H9 (cell line): ENCODE data around the gene RGS14. TPM values are rescaled to one million over a fixed set of nuclear protein-coding genes. Genes with fewer than 3 reads are reported as not detected.
"Not testable (repeated sequence)": the region's sequence is repeated elsewhere in the genome, so short reads cannot be mapped to it uniquely, and the experiment has no call there.

Experiments used
- DNase-seq: peaks from one replicate; pipeline ENCODE4 v3.0.0-alpha.2; 2017
- H2AFZ ChIP-seq: one replicate; pipeline ENCODE4 v1.6.1; 2013; ENCODE audit warnings: mild to moderate bottlenecking, low read length, control low read depth, moderate library complexity
- H2AK5ac ChIP-seq: 2 replicates; pipeline ENCODE4 v1.6.1; 2013; ENCODE audit warnings: low read length, control low read depth, mixed read lengths; ENCODE audit not compliant: insufficient read length
- H2BK120ac ChIP-seq: one replicate; pipeline ENCODE4 v1.6.1; 2013; ENCODE audit warnings: low read depth, mild to moderate bottlenecking, low read length, control low read depth, inconsistent platforms; ENCODE audit not compliant: poor library complexity, severe bottlenecking
- H2BK12ac ChIP-seq: 2 replicates; pipeline ENCODE4 v1.6.1; 2013; ENCODE audit warnings: low read length, control low read depth, mixed read lengths, low read depth; ENCODE audit not compliant: insufficient read length
- H2BK15ac ChIP-seq: 2 replicates; pipeline ENCODE4 v1.6.1; 2013; ENCODE audit warnings: low read depth, low read length, control low read depth
- H2BK20ac ChIP-seq: one replicate; pipeline ENCODE4 v1.6.1; 2013; ENCODE audit warnings: low read depth, mild to moderate bottlenecking, low read length, control low read depth, inconsistent platforms; ENCODE audit not compliant: poor library complexity, severe bottlenecking
- H2BK5ac ChIP-seq: 2 replicates; pipeline ENCODE4 v1.6.1; 2013; ENCODE audit warnings: low read length, control low read depth, mixed read lengths; ENCODE audit not compliant: insufficient read length
- H3K14ac ChIP-seq: 2 replicates; pipeline ENCODE4 v1.6.1; 2013; ENCODE audit warnings: low read length, control low read depth; ENCODE audit not compliant: insufficient read depth
- H3K18ac ChIP-seq: 2 replicates; pipeline ENCODE4 v1.6.1; 2013; ENCODE audit warnings: low read depth, mild to moderate bottlenecking, mixed read lengths, low read length, control low read depth; ENCODE audit not compliant: insufficient read length
- H3K23ac ChIP-seq: 2 replicates; pipeline ENCODE4 v1.6.1; 2013; ENCODE audit warnings: low read length, control low read depth, mixed read lengths, low read depth; ENCODE audit not compliant: insufficient read length
- H3K23me2 ChIP-seq: 2 replicates; pipeline ENCODE4 v1.6.1; 2013; ENCODE audit warnings: low read depth, mild to moderate bottlenecking, mixed read lengths, low read length, control low read depth; ENCODE audit not compliant: insufficient read length, poor library complexity, severe bottlenecking
- H3K27ac ChIP-seq: 2 replicates; pipeline ENCODE4 v1.5.1; 2013; ENCODE audit warnings: low read length, control low read depth, mixed read lengths, low read depth; ENCODE audit not compliant: insufficient read length
- H3K27me3 ChIP-seq: 2 replicates; pipeline ENCODE4 v1.6.1; 2013; ENCODE audit warnings: low read length, control low read depth, inconsistent platforms; ENCODE audit not compliant: insufficient read depth
- H3K4ac ChIP-seq: 2 replicates; pipeline ENCODE4 v1.6.1; 2013; ENCODE audit warnings: low read depth, mild to moderate bottlenecking, control low read depth, inconsistent platforms, low read length, moderate library complexity
- H3K4me1 ChIP-seq: 2 replicates; pipeline ENCODE4 v1.6.1; 2013; ENCODE audit warnings: low read length, control low read depth, inconsistent platforms; ENCODE audit not compliant: insufficient read depth
- H3K4me2 ChIP-seq: 2 replicates; pipeline ENCODE4 v1.6.1; 2013; ENCODE audit warnings: low read length, control low read depth, mixed read lengths; ENCODE audit not compliant: insufficient read length, insufficient read depth
- H3K56ac ChIP-seq: 2 replicates; pipeline ENCODE4 v1.6.1; 2013; ENCODE audit warnings: low read depth, mild to moderate bottlenecking, mixed read lengths, low read length, control low read depth; ENCODE audit not compliant: insufficient read length
- H3K79me1 ChIP-seq: 2 replicates; pipeline ENCODE4 v1.6.1; 2013; ENCODE audit warnings: low read depth, mild to moderate bottlenecking, moderate library complexity, low read length, control low read depth, inconsistent platforms; ENCODE audit not compliant: insufficient read depth, poor library complexity, severe bottlenecking
- H3K79me2 ChIP-seq: 2 replicates; pipeline ENCODE4 v1.6.1; 2013; ENCODE audit warnings: low read length, control low read depth, inconsistent platforms; ENCODE audit not compliant: insufficient read depth
- H3K9ac ChIP-seq: 2 replicates; pipeline ENCODE4 v1.6.1; 2013; ENCODE audit warnings: low read length, control low read depth, mixed read lengths; ENCODE audit not compliant: insufficient read length; ENCODE audit errors: extremely low read depth
- H3K9me3 ChIP-seq: one replicate; pipeline ENCODE4 v1.6.1; 2013; ENCODE audit warnings: low read depth, low read length, inconsistent platforms; ENCODE audit not compliant: control insufficient read depth
- H3T11ph ChIP-seq: one replicate; pipeline ENCODE4 v1.6.1; 2013; ENCODE audit warnings: mild to moderate bottlenecking, low read length, control low read depth, inconsistent platforms
- H4K20me1 ChIP-seq: one replicate; pipeline ENCODE4 v1.6.1; 2013; ENCODE audit not compliant: control insufficient read depth, insufficient read length, insufficient read depth
- H4K5ac ChIP-seq: 2 replicates; pipeline ENCODE4 v1.6.1; 2013; ENCODE audit warnings: low read depth, mild to moderate bottlenecking, mixed read lengths, low read length, control low read depth; ENCODE audit not compliant: insufficient read length
- H4K8ac ChIP-seq: replicated peaks from 2 replicates; pipeline ENCODE4 v1.6.1; 2013; ENCODE audit warnings: low read length, control low read depth, mixed read lengths, low read depth; ENCODE audit not compliant: insufficient read length
- H4K91ac ChIP-seq: 2 replicates; pipeline ENCODE4 v1.6.1; 2013; ENCODE audit warnings: low read depth, mild to moderate bottlenecking, moderate library complexity, mixed read lengths, low read length, control low read depth; ENCODE audit not compliant: insufficient read length
- H3K27ac Mint-ChIP-seq, 3 experiments: 2 replicates in 2 of 3; 3 replicates in 1 of 3; pipeline ENCODE4 v1.8.0; 2020 to 2021; ENCODE audit warnings: mixed read lengths in 3 of 3, mild to moderate bottlenecking in 1 of 3, moderate library complexity in 1 of 3
- H3K27me3 Mint-ChIP-seq: 2 replicates; pipeline ENCODE4 v1.8.0; 2021; ENCODE audit warnings: low read depth, mild to moderate bottlenecking, moderate library complexity, mixed read lengths
- H3K36me3 Mint-ChIP-seq, 3 experiments: 2 replicates in 2 of 3; 3 replicates in 1 of 3; pipeline ENCODE4 v1.8.0; 2020 to 2021; ENCODE audit warnings: low read depth in 3 of 3, mixed read lengths in 3 of 3; ENCODE audit not compliant: insufficient read depth in 1 of 3
- H3K4me1 Mint-ChIP-seq, 2 experiments: 2 replicates each; pipeline ENCODE4 v1.8.0; 2020; ENCODE audit warnings: mixed read lengths in 2 of 2
- H3K4me3 Mint-ChIP-seq, 2 experiments: 2 replicates in 1 of 2; 3 replicates in 1 of 2; pipeline ENCODE4 v1.8.0; 2020 to 2021; ENCODE audit warnings: mild to moderate bottlenecking in 2 of 2, mixed read lengths in 2 of 2, moderate library complexity in 1 of 2
- H3K9me3 Mint-ChIP-seq, 2 experiments: 2 replicates in 1 of 2; 3 replicates in 1 of 2; pipeline ENCODE4 v1.8.0; 2020; ENCODE audit warnings: mild to moderate bottlenecking in 2 of 2, mixed read lengths in 2 of 2, moderate library complexity in 1 of 2
- CTCF ChIP-seq: fragments of 200-600 bp; sonication (generic); conservative IDR thresholded peaks from 3 replicates; pipeline ENCODE4 v1.8.0; 2021; ENCODE audit warnings: antibody characterized with exemption, mild to moderate bottlenecking
- WGBS: extraction: QIAGEN DNeasy Blood & Tissue Kit; methylation state at CpG from one replicate; pipeline ENCODE4 v1.1.7; 2013; ENCODE audit warnings: missing lambda C conversion rate, low lambda C conversion rate, mixed read lengths; ENCODE audit not compliant: insufficient read length; ENCODE audit errors: extremely low coverage; 5-methylcytosine and 5-hydroxymethylcytosine counted together
- total RNA-seq: library from RNA; stranded (reverse); gene quantifications from 2 replicates; pipeline ENCODE4 v1.2.1, GENCODE V29; 2021

The RGS14 gene
- total RNA-seq, 1 experiment from 2014 or later, result 12.3 TPM

GRCh38 chr5:177359860-177360259, 2.1 kb downstream of the RGS14 start:
- Histone ChIP-seq H3K56ac (no peak overlapping the region), H3K79me1 (no peaks in the 10 kb centered on the region), H3K9ac (no peak overlapping the region), H2BK20ac (no peak overlapping the region), H3K4me2 (no peak overlapping the region), H4K20me1 (no peaks in the 10 kb centered on the region), H2BK5ac (no peak overlapping the region), H3K23me2 (peaks cover 4% of the 10 kb centered on the region), H4K5ac (no peak overlapping the region), H3K27me3 (no peaks in the 10 kb centered on the region), H2BK15ac (no peak overlapping the region), H3K4ac (no peak overlapping the region), H3K79me2 (no peaks in the 10 kb centered on the region), H2AK5ac (no peak overlapping the region), H3K9me3 (no peaks in the 10 kb centered on the region), H2BK12ac (no peak overlapping the region), H4K8ac (no peak overlapping the region), H3K4me1 (peaks cover 4% of the 10 kb centered on the region; the same call in 1 of the 2 replicates), H2AFZ (no peak overlapping the region), H3K18ac (no peak overlapping the region), H2BK120ac (no peak overlapping the region), H3K27ac (no peak overlapping the region), H3K23ac (no peak overlapping the region), H3K14ac (no peak overlapping the region), H4K91ac (no peak overlapping the region), H3T11ph (no peak overlapping the region)
- Mint-ChIP-seq H3K27me3 (peaks cover 49% of the 10 kb centered on the region), H3K36me3 (no peaks in the 10 kb centered on the region), H3K4me3 (no peak overlapping the region), H3K9me3 (peaks cover 3 to 4% of the 10 kb centered on the region in 2 experiments; a peak in 3 of 5 replicates), H3K27ac (peak overlapping the region in 1 of 3 experiments; percentile 65; a peak in 1 of 7 replicates), H3K4me1 (peaks cover 11 to 24% of the 10 kb centered on the region in 2 experiments)
- DNase-seq, result no peak
- TF ChIP-seq CTCF, result no peak
- no CpG with 5 or more reads among the region's 3 CpGs for WGBS

GRCh38 chr5:177360740-177361139, 3.0 kb downstream of the RGS14 start:
- no CpG with 5 or more reads among the region's 7 CpGs for WGBS
- DNase-seq, H4K91ac ChIP-seq, H3K4ac ChIP-seq, H2AFZ ChIP-seq, H4K20me1 ChIP-seq, H4K8ac ChIP-seq, H2BK20ac ChIP-seq, H4K5ac ChIP-seq, H3K9ac ChIP-seq, H2AK5ac ChIP-seq, H3K79me1 ChIP-seq, H3K4me3 Mint-ChIP-seq, H2BK120ac ChIP-seq, H3T11ph ChIP-seq, H3K79me2 ChIP-seq, H3K4me2 ChIP-seq, H2BK12ac ChIP-seq, H3K27ac Mint-ChIP-seq, H3K27me3 ChIP-seq, H3K23ac ChIP-seq, H2BK15ac ChIP-seq, H3K27ac ChIP-seq, H3K4me1 ChIP-seq, H3K9me3 Mint-ChIP-seq, H2BK5ac ChIP-seq, H3K23me2 ChIP-seq, H3K56ac ChIP-seq, H3K36me3 Mint-ChIP-seq, H3K18ac ChIP-seq, H3K9me3 ChIP-seq, H3K14ac ChIP-seq: not testable (repeated sequence)
- H3K4me1 Mint-ChIP-seq, result peaks cover 16 to 29% of the 10 kb centered on the region in 2 experiments
- H3K27me3 Mint-ChIP-seq, result peaks cover 44% of the 10 kb centered on the region
